HTR-8/SVneo (cell line): ENCODE results near the gene ADAMTSL2.

Source experiments
- DNase-seq: peaks from one replicate; pipeline ENCODE4 v3.0.0; 2011; ENCODE audit warnings: low spot score, mixed read lengths; ENCODE audit not compliant: insufficient read length
- FAIRE-seq: peaks from 2 replicates; lab custom pipeline; 2011; peaks lifted over from hg19 to GRCh38; lab: Jason Lieb, UNC

Gene ADAMTSL2

DNA sequence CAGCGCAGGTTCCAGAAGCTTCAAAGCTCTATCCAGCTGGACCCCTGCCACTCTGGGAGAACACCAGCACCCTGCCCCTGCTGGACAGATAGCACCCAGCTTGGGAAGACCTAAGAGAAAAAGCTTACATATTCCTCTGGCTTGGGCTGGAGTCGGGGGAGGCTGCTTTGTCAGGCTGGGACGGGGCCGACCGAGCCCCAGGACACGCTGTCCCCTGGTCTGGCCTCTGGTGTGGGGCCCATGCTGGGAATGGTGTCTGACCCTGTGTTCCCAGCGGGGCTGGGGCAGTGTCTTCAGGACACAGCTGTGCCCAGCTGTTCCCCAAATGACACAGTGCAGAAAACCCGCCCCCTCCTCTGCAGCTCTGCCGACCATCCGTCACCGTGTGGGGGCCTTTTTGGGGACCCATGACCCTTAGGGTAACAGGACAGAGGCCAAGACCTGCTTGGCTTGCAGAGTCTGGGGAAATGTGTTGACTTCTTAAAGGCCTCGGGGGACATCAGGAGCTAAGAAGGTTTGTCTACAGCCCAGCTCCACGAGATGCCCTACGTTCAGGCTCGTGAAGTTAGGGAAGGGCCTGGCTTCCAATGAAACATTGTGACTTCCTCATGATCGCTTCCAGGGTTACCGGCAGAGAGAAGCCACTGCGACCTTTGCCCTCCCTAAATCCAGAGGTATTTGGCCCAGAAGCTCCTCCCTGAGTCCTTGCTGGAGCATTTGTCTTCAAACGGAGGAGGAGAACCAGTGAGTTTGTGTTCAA, 35.2 kb upstream of the ADAMTSL2 start:
- no peak for FAIRE-seq
- no peak for DNase-seq

DNA sequence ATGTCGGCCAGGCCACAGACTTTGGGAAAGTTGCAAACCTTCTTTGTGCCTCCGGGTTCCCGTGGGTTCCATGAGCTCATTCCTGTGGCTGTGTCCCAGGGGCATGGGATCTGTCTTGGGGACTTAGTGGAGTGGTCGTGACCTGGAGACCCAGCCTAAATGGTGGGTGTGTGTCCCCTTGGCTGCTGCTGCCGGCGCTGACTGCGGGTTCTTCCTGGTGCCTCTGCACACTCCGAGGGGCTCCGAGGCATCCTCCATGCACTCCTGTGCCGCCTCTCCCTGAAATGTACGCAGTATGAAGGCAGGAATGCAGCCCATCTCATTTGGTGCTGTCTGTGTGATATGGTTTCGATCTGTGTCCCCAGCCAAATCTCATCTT, 34.6 kb upstream of the ADAMTSL2 start:
- DNase-seq: no peak
- no peak for FAIRE-seq

DNA sequence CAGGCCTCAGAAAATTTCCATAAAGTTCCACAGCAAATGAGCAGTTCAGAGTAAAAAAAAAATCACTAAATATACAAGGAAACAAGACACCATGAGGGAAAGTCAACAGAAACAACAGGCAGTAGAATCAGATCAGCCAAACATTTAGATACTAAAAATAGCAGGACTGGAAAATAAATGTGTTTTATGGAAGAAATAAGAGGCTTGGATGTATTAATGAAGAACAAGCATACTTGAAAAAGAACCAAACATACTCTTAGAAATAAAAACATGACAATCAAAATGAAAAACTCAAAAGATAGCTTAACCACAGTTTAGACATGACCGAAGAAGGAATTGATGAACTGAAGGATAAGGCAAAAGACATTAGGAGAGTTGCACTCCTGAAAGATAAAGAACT, 32.4 kb upstream of the ADAMTSL2 start:
- FAIRE-seq (no peak), DNase-seq (no peak)

DNA sequence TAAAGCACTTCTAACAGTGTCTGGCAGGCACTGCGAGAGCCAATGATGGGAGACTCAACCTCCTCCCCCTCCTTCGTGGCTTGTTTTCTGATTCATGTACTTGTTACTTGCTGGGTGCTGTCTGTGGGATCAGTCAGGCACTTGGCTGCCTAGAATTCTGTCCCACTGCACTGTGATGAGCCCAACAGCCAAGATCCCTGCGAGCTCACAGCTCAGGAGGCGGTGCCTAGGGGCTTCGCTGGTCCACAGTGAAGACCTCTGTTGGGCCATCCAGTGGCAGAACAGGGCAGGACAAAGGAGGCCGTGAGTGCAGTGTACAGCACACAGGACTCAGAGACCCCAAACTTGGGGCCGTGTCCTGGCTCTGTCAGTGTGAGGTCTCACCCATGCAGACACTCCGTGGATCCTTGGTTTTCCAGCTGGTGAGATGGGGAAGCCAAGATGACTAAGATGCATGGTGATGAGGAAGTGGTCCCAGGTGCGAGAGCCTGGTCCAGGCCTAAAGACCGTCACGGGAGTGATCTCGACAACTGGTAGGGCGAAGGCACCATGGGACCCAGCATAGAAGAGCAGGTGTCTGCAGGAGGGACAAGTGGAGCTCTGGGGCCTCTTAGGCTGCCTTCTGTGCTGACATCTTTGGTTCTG, 29.2 kb upstream of the ADAMTSL2 start:
- FAIRE-seq (no peak), DNase-seq (no peak)

DNA sequence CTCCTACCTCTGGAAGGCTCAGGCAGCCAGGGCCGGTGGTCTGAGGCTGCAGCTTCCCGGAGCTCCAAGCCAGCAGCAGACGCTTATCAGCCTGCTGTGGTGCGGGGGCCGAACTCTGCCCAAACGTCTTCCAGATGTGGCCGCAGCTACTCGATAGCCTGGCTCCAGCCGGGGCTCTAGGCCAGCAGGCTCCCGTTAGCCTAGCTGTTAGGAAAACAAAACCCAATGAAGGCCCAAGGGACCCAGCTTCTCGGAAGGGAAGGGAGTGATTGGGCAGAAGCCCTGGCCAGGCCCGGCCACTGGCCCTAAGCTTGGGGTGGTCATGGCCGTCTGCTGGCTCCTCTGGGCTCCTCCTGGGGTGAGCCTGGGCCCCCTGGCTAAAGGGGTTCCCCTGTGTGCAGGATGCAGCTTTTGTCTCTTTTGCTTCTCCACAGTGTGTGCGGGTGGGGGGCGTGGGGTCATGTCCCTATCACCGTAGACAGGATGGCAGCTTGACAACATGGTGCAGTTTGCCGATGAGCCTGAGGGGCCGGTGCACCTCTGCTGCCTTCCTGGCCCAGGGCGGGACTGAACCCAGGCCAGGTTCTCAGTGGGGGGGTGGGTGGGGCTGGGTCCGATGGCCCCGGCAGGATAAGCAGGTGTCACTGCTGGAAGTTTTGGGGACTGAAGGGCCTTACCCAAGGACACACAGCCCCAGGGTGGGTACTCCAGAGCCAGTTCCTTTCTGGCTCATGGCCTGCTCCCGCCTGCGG, 28.4 kb upstream of the ADAMTSL2 start:
- no peak for FAIRE-seq

DNA sequence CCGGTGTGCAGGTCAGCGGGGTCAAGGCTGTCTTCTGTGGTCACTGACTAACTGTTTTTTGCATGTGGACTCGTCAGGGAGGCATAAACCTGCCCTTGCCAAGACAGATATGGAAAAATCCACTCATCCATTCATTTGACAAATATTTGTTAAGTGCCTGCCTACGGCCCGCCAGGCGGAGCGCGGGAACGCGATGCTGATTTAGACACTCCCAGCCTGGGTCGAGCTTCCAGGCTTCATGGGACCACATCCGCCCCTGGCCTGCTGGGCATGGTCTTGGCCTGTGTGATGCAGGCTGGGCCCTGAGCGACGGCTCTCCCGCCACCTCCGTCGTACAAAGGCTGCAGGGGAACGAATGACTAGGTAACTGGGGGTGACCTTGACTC, 27.9 kb upstream of the ADAMTSL2 start:
- DNase-seq: peak; percentile 48
- no peak for FAIRE-seq

More for the DNA sequence above, 28.4 kb upstream of the ADAMTSL2 start:
- DNase-seq: no peak

DNA sequence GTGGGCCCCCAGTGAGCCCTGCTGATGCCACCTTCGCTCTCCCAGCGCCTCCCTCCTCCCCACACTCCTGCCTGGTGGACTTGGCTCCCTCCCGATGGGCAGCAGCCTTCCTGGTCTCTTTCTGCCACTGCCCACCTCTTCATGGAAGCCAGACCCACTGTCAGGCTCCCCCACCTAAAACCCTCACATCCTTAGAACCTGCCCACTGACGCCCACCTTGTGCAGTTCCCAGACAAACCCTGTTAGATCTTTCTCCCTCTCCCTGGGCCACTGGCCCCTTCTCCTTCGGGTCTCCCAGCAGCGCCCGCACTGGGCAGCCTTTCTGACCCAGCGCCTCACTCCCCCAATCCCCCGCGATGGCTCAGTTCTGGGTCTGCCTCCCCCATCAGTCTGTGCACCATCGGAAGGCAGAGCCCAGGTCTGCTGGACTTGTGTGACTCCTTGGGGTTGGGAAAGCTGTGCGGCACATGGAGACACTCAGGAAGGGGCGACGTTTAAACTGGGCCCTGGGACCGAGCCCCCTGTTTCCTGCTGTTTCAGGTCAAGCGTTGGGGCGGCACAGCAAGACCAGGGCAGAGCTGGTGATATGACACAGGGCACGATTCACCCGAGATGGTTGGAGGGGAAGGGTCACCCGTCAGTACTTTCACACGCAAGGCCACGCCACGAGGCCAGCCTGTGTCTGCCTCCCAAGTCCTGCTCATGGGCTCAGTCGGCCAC, 27.1 kb upstream of the ADAMTSL2 start:
- DNase-seq (no peak), FAIRE-seq (no peak)

DNA sequence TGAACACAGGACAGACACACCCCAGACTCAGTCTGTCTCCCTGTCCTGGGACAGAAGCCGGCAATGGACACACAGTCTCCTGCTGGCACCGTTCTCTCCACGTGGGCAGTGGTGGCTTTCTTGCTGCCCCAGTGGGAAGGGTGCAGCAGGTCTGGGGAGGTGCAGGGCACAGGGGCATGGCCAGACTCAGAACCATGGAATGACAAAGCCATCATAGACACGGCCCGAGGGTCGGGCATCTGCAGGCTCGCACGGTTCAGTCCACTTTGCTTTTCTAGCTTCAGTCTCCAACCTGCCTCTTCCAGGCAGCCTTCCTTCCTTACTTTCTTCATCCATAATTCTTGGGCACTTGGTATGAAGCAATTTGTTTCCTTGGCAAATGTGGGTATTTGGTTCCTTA, 26.5 kb upstream of the ADAMTSL2 start:
- FAIRE-seq (no peak), DNase-seq (no peak)

DNA sequence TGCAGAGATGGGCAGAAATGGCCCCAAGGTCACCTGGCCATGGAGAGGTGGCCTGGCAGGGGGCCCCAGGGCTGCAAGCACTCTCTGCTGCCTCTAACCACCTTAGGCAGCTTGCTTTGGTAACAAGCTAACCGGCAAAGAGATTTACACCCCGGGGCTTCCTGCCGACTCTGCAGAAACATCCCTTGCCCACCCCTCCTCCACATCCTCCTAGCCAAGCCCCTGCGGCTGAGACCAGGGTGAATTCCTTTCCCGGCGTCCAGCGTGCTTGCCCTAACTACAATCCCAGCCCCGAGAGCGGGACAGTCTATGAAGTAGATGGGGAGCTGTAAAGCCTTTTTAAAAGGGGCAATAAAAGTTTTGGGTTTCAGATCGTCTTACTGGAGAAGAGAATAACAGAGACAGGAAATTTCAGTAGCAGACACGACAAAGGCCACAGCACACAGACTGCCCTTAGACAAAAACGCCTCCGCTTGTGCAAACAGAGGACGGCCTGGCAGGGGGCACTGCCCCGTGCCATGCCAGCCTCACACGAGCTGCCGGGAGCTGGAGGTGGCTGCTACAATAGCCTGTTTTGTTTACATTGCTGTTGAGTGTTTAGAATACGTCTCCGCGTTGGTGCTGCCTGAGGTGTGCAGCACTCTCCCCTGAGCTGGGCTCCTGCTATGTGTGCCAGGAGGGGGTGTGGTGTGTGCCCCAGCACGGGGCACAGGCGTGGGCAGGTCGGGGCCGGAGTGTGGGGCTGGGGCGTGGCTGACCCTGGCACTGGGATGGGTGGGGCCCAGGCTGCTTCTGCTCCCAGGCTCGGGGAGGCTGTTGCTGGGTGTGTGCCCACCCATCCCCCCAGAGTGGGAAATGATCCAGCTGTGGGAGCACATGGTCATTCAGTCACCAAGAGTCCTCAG, 25.1 kb upstream of the ADAMTSL2 start:
- DNase-seq: peak; percentile 24
- no peak for FAIRE-seq

DNA sequence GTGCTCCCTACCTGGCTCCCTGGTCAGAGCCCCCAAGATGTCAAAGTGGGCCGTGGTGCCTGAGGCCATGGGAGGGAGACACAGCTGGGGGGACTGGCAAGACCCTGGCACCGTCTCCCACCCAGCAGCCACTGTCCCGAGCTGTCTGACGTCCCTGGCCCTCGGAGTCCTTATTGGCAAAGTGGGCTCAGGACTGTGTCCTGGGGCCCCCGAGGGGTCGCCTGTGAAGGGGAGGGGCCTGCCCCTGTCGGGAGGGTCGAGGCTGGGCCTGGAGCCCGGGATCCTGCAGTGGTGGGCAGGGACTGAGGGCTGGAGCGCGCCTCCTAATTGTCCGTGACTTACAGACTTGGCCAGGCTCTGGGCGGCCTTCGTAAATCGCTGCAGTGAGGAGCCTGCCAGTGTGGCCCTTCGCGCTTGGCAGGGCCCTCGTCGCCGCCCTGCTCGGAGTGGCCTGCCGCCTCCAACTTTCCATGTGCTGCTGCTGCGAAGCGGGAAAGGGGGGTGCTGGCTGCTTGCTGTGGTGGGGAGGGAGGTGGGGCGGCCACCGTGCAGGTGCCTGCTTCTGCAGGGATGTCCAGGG, 23.5 kb upstream of the ADAMTSL2 start:
- no peak for FAIRE-seq
- DNase-seq: no peak

DNA sequence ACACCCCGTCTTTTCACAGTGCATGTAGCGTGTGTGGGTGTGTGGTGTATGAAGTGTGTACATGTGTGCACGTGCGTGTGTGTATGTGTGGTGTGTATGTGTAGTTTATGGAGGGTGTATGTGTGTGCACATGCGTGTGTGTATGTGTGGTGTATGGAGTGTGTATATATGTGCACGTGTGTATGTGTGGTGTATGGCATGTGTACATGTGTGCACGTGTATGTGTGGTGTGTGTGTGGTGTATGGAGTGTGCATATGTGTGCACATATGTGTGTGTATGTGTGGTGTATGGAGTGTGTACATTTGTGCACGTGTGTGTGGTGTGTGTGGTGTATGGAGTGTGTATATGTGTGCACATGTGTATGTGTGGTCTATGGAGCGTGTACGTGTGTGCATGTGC, 22.9 kb upstream of the ADAMTSL2 start:
- peak; percentile 96 for FAIRE-seq
- DNase-seq: no peak

DNA sequence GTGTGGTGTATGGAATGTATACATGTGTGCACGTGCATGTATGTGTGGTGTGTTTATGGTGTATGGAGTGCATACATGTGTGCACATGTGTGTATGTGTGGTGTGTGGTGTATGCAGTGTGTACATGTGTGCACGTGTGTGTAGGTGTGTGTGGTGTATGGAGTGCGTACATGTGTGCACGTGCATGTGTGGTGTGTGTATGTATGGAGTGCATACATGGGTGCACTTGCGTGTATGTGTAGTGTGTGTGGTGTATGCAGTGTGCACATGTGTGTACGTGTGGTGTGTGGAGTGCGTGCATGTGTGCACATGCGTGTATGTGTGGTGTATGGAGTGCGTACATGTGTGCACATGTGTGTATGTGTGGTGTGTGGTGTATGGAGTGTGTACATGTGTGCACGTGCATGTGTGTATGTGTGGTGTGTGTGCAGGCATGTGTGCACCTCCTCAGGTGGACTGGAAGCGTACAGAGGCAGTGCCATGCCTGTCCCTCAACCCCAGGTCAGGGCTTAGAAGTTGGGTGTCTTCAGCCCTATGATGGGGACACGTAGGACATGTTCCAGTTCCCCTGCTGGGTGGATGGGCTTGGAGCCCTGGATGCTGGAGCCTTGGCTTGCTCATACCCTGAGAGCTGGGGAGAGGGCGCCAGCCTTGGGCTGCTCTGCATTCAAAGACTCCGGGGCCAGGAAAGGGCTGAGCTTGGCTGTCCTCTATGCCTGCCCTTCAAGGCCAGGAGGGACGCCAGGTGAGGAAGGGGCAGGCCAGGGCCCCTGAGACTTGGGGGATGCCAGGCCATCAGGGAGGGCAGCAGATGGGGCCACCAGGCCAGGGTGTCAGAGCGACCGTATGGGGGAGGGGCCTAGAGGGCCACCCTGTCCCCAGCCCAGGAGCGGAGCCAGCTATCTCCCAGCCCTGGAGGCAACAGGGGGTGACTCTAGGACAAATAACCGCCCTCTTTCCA, 22.0 kb upstream of the ADAMTSL2 start:
- FAIRE-seq (no peak), DNase-seq (no peak)

DNA sequence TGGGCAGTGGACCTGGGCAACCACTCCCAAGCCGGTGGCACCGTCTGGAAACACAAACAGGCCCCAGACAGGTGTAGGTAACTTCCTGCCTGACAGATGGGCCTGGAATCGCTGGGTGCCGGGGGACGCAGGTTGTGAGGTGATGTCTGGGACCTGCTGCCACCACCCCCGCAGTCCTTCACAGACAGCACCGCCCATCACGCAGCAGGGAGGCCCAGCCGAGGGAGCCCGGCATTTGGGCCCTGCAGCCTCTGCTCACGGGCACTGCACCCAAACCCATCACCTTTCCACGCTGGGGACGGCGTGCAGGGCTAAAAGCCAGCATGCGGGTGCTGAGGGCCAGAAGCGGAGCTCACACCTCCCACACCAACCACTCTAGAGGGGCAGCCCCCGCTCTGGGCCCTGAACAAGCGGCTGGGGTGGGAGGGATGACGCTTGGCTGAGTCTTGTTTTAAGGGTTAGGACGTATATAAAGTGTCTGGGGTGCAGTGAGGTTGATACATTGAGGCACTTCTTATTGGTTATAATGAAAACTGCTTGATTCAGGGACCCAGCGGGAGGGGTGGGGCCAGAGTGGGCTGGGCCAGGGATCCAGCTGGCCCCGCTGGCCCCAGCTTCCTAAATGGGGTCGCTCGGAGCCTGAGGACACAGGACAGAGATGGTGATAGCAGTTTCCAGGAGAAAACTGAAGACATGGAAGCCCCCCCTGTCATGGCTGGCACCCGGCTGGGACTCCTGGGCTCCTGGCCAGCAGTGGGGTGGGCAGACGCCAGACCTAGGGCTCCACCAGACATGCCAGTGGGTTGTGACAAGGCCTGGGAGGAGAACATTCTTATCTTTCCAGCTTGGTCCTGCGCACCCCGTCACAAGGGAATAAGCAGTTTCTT, 21.0 kb upstream of the ADAMTSL2 start:
- no peak for DNase-seq
- FAIRE-seq: no peak

DNA sequence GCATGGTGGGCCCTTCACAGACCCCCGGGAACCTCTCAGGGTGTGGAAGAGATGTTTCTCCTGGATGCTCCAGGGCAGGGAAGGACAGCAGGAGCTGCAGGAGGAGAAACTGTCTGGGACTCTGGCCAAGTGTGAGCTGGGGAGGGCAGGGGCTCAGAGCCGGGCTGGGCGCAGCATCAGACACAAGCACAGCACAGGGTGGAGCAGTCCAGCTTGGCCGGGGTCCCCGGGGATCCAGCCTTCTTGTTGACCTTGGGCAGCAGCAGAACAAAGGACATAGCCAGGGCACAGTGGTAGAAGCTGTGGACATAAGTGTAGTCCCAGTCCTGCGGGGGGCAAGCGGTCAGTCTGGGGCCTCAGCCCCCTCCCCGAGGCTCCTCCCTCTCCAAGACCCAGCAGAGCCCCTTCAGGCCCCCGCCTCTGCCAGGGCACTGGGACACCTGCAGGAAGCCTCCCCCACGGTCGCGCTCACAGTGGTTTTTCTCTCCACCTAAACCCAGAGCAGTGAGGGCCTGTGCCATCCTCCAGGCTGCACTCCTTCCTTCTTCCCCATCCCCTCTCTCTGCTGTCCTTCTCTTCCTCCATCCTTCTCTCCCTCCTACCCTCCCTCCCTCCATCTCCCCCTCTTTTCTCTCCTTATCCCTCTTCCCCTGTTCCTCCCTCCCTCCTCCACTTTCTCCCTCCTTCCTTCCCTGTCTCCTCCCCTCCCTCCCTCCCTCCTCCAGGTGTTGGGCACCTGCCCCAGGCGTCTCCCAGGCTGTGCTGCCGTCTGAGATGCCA, 19.9 kb upstream of the ADAMTSL2 start:
- DNase-seq (no peak), FAIRE-seq (no peak)

DNA sequence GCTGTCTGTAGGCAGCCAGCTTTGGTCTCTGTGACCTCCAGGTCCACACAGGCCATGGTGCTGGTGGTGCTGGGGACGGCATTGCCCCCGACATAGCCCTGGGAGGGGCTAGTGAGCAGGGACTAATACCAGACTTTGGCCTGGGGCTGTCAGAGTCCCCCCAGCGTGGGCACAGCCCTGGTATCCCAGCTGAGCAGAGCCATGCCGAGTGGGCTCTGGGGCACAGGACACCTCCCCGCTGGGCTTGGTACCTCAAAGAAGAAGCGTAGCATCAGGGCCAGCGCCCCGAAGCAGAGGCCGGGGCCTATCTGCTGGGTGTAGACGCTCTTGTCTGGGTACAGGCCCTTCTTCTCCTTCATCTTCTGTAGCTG, 19.3 kb upstream of the ADAMTSL2 start:
- FAIRE-seq (no peak), DNase-seq (no peak)

DNA sequence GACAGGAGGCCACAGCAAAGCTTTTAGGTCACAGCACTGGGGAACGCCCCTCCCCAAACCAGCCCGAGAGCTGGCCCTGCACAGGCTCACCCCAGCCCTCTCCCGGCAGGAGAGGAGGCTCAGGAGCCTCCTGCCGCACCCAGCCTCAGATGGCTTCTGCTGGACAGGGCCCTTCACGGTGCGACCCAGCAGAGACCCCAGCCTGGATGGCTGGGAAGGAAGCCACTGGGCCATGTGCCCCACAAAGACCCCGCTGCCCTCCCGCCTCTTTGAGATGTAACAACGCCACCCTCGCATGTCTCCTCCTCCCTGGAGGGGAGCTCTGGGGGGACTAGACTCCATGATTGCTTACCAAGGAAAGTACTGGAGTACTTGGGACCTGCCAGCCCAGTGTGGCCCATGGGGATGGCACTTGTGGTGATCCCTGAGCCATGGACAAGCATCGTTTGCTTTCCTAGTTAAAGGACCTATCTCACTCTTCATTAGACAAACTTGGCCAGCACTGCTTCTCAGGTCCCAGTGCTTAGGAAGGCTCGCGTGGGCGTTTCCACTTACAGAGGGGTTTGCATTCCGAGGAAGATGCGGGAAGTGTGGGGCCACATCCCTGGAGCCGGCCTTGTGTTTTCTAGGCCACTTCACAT, 18.8 kb upstream of the ADAMTSL2 start:
- FAIRE-seq (no peak), DNase-seq (no peak)
